Activated CD8-positive, alpha-beta T cell treated with anti-CD3 and anti-CD28 coated beads for 36 hours (primary cell): ENCODE measurements around the gene ARL4C. TPM values are rescaled to one million over a fixed set of nuclear protein-coding genes. Genes with fewer than 3 reads are reported as not detected.

Experiments used
- ATAC-seq: fragments of 200-7000 bp; cut with Tn5 transposase; one replicate; pipeline ENCODE4 v1.10.0; 2021; ENCODE audit warnings: mild to moderate bottlenecking, moderate library complexity
- CTCF ChIA-PET: fragments of 350-600 bp; sonication (Branson Sonifier 250); formaldehyde crosslinking; loops from one replicate; lab custom pipeline; 2021; ENCODE audit warnings: antibody characterized with exemption; lab: Charles Lee
- POLR2A ChIA-PET: fragments of 350-600 bp; sonication (Branson Sonifier 250); formaldehyde crosslinking; loops from one replicate; lab custom pipeline; 2021; ENCODE audit warnings: antibody characterized with exemption; lab: Charles Lee
- DNase-seq: peaks from one replicate; pipeline ENCODE4 v3.0.0-alpha.2; 2020
- H3K27ac Mint-ChIP-seq: one replicate; pipeline ENCODE4 v1.8.0; 2021; ENCODE audit warnings: mild to moderate bottlenecking, mixed read lengths
- H3K27me3 Mint-ChIP-seq: one replicate; pipeline ENCODE4 v1.8.0; 2021; ENCODE audit warnings: mixed read lengths
- H3K36me3 Mint-ChIP-seq: one replicate; pipeline ENCODE4 v1.8.0; 2021; ENCODE audit warnings: low read depth, mixed read lengths
- H3K4me1 Mint-ChIP-seq: one replicate; pipeline ENCODE4 v1.8.0; 2021; ENCODE audit warnings: low read depth, mixed read lengths
- H3K4me3 Mint-ChIP-seq: one replicate; pipeline ENCODE4 v1.8.0; 2021; ENCODE audit warnings: mild to moderate bottlenecking, moderate library complexity, mixed read lengths
- H3K9me3 Mint-ChIP-seq: one replicate; pipeline ENCODE4 v1.8.0; 2021; ENCODE audit warnings: mixed read lengths
- CTCF ChIP-seq: fragments of 200-600 bp; IDR thresholded peaks from one replicate; pipeline ENCODE4 v1.8.0; 2022; ENCODE audit warnings: antibody characterized with exemption, mild to moderate bottlenecking
- intact Hi-C: fragments of 100-400 bp; cut with micrococcal nuclease; formaldehyde crosslinking; loops from one replicate; pipeline ENCODE4 v1.10.0; 2022
- total RNA-seq, 2 experiments: library from RNA; stranded (reverse); gene quantifications; one replicate each; pipeline ENCODE4 v1.2.3, GENCODE V29; 2021

Gene ARL4C
- total RNA-seq, 2 experiments from 2014 or later, result 44.8 to 45.1 TPM

GRCh38 chr2:234476766-234477165 lies 20.1 kb downstream of the ARL4C start:
- CTCF ChIA-PET, result interaction anchor here (3.1 kb wide), 1 partner anchor 10 kb away, joined by 12 read pairs; no protein-coding TSS in a partner anchor
- no peaks in the 10 kb centered on the region for H3K36me3 Mint-ChIP-seq
- no peaks in the 10 kb centered on the region for H3K27me3 Mint-ChIP-seq
- peaks cover 41% of the 10 kb centered on the region for H3K4me1 Mint-ChIP-seq
- H3K27ac Mint-ChIP-seq, result no peak overlapping the region
- H3K4me3 Mint-ChIP-seq, result no peak overlapping the region
- intact Hi-C loops, result no loop called here
- POLR2A ChIA-PET, result interaction anchor here (1.1 to 1.3 kb wide), 2 partner anchors 13 to 184 kb away, joined by 3 read pairs; no protein-coding TSS in a partner anchor
- ATAC-seq, result no peak
- H3K9me3 Mint-ChIP-seq, result peaks cover 5% of the 10 kb centered on the region
- DNase-seq, result no peak
- no peak for TF ChIP-seq CTCF

DNA sequence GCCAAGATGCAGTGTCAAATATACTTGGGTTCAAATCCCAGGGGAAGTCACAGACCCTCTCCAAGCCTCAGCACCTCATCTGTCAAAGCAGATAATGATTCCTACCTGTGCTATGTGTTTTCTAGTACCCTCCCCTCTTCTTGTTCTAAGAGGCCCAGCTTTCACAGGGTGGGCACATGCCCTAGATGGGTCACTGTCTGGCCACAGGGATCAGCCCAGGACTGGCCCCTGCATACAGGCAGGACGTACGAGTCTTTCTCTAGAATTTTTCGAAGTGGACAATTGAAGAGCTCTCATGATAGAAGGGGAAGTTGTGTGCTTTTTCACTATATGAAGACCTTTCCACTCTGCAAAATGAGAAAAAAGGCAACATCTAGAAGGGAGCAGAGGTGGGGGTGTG lies 22.2 kb downstream of the ARL4C start:
- Mint-ChIP-seq H3K4me1 (peaks cover 34% of the 10 kb centered on the region), H3K27me3 (no peaks in the 10 kb centered on the region)
- CTCF ChIA-PET, result interaction anchor here (1.0 to 1.3 kb wide), 2 partner anchors 8 to 9 kb away, joined by 3 to 5 read pairs; no protein-coding TSS in a partner anchor

GRCh38 chr2:234472155-234472554 lies 24.7 kb downstream of the ARL4C start:
- no peak for TF ChIP-seq CTCF
- CTCF ChIA-PET, result interaction anchor here (1.1 kb wide), 1 partner anchor 183 kb away, joined by 3 read pairs; no protein-coding TSS in a partner anchor

More for the DNA sequence above, 22.2 kb downstream of the ARL4C start:
- intact Hi-C loops, result no loop called here
- H3K4me3 Mint-ChIP-seq, result no peak overlapping the region
- peak overlapping the region; percentile 85 for H3K27ac Mint-ChIP-seq
- H3K9me3 Mint-ChIP-seq, result peaks cover 2% of the 10 kb centered on the region
- ATAC-seq, result peak; percentile 4
- no peak for TF ChIP-seq CTCF
- H3K36me3 Mint-ChIP-seq, result no peaks in the 10 kb centered on the region
- POLR2A ChIA-PET, result interaction anchor here (0.6 to 1.8 kb wide), 4 partner anchors 9 to 192 kb away, joined by 3 to 7 read pairs (median 3); no protein-coding TSS in a partner anchor
- no peak for DNase-seq

DNA sequence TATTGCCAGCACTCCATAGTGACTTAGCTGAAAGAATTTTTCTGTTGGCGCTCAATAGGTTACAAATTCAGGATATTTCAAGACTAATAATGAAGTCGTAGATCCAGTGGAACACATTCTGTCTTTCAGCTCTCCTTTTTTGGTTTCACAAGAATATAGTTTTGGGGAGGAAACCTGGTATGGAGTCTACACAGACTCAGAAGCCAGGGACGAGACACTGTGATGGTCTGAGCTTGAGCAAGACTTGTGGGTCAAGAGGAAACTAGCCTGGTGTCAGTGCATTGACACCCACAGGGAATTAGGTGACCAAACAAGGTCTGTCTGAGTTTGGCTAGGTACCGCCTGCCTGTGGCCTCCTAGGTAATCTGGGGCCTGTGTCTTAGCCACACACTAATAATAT lies 26.9 kb downstream of the ARL4C start:
- ChIA-PET CTCF (interaction anchor here (1.0 to 6.4 kb wide), 4 partner anchors 8 to 180 kb away, joined by 3 to 36 read pairs (median 4); no protein-coding TSS in a partner anchor), POLR2A (interaction anchor here (0.9 to 1.3 kb wide), 3 partner anchors 10 to 17 kb away, joined by 3 to 4 read pairs (median 3); no protein-coding TSS in a partner anchor)
- ATAC-seq, result no peak
- DNase-seq, result no peak
- TF ChIP-seq CTCF, result no peak
- Mint-ChIP-seq H3K27ac (no peak overlapping the region), H3K4me3 (no peak overlapping the region), H3K27me3 (no peaks in the 10 kb centered on the region), H3K36me3 (no peaks in the 10 kb centered on the region), H3K4me1 (peaks cover 28% of the 10 kb centered on the region), H3K9me3 (peaks cover 5% of the 10 kb centered on the region)
- intact Hi-C loops, result no loop called here

More at GRCh38 chr2:234472155-234472554, 24.7 kb downstream of the ARL4C start:
- Mint-ChIP-seq H3K27ac (no peak overlapping the region), H3K27me3 (no peaks in the 10 kb centered on the region), H3K36me3 (no peaks in the 10 kb centered on the region), H3K4me3 (no peak overlapping the region), H3K4me1 (peaks cover 27% of the 10 kb centered on the region), H3K9me3 (peaks cover 5% of the 10 kb centered on the region)
- DNase-seq, result no peak
- intact Hi-C loops, result no loop called here
- POLR2A ChIA-PET, result no interaction called here
- no peak for ATAC-seq

DNA sequence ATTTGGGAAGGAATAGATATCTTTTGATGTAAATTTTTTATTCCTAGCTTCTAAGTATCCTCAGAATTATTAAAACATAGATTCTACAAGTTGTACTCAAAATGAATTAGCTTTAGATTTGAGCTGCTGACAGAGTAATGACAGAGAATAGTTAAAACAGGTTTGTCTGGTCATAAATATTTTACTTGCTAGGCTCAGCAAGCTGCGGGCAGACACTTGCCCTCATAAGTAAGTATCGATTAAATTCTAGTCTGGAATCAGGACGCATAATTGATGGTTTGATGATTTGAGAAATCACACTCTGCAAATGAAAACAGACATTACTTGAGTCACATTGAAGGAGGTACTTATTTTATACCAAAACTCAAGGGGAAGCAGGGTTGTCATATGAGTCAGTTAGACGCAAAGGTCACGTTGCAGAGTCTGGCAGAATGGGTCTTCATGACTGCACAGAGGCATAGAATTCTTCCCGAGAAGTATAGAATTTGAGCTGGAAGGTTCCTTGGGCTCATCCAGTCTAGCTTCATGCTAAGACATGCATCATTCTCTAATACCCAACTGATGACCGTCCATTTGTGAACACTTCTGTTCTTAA lies 27.5 kb downstream of the ARL4C start:
- H3K27me3 Mint-ChIP-seq, result no peaks in the 10 kb centered on the region
- ChIA-PET CTCF (interaction anchor here (1.0 to 6.4 kb wide), 3 partner anchors 8 to 180 kb away, joined by 3 to 36 read pairs (median 5); no protein-coding TSS in a partner anchor), POLR2A (interaction anchor here (0.9 to 1.3 kb wide), 3 partner anchors 10 to 16 kb away, joined by 3 to 4 read pairs (median 3); no protein-coding TSS in a partner anchor)
- TF ChIP-seq CTCF, result no peak
- H3K4me3 Mint-ChIP-seq, result no peak overlapping the region
- DNase-seq, result peak; percentile 49
- H3K4me1 Mint-ChIP-seq, result peaks cover 32% of the 10 kb centered on the region
- H3K36me3 Mint-ChIP-seq, result no peaks in the 10 kb centered on the region
- H3K27ac Mint-ChIP-seq, result peak overlapping the region; percentile 16
- H3K9me3 Mint-ChIP-seq, result peaks cover 5% of the 10 kb centered on the region
- ATAC-seq, result peak; percentile 88
- intact Hi-C loops, result no loop called here
